ENCODE data around the gene ACO2.

GRCh38 chr22:41544671-41545476 lies 76.0 kb downstream of the ACO2 start:
- TF ChIP-seq CTCF (IDR thresholded peaks at IDR 0.05): no peak
- no peak for TF ChIP-seq POLR2A (IDR thresholded peaks at IDR 0.05)
- TF ChIP-seq POLR2AphosphoS5 (IDR thresholded peaks at IDR 0.05): peak in 1 of 2 donors; percentile 53
- TF ChIP-seq EP300 (IDR thresholded peaks at IDR 0.05): peak in 2 of 4 donors; percentile 64 to 83

Measured in upper lobe of left lung (tissue), 4 donors.